ENCODE measurements around the gene ZFYVE28.
"Not testable (repeated sequence)": the region's sequence is repeated elsewhere in the genome, so short reads cannot be mapped to it uniquely, and the experiment has no call there.

The ZFYVE28 gene

DNA sequence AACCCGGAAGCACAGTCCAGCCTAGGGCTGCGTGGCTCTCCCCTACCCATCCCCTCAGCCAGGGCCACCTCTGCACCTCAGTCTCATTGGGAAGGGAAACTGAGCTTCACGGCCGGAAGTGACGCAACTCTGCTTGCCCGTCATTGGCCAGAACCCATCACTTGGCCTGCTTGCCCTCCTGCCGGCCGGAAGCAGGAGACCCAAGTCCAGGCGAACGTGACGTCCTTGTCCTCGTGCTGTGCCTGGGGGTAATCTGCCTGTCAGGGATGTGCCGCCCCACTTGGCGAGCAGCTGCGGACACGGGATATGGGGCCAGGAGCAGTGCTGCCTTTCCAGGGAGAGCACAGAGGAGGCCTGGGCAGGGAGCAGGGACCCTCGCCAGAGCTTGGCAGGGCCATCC, 31.2 kb downstream of the ZFYVE28 start:
- Histone ChIP-seq H3K27ac (ENCODE audit: low read length) (no peak overlapping the region), H3K4me3 (ENCODE audit: low read length) (no peak overlapping the region), H3K27me3 (ENCODE audit: control insufficient read depth, insufficient read depth, low read length) (no peaks in the 10 kb centered on the region), H3K9me3 (ENCODE audit: control insufficient read depth, insufficient read depth, low read length) (no peaks in the 10 kb centered on the region), H3K36me3 (ENCODE audit: control insufficient read depth, insufficient read depth, low read length) (no peaks in the 10 kb centered on the region), H3K4me1 (ENCODE audit: control insufficient read depth, insufficient read depth, low read length) (peaks cover 6% of the 10 kb centered on the region; the same call in 1 of the 2 replicates)
- no peak for DNase-seq (ENCODE audit: low read depth, low spot score)
- WGBS (ENCODE audit: insufficient coverage, insufficient read length): no CpG with 5 or more reads among the region's 17 CpGs

DNA sequence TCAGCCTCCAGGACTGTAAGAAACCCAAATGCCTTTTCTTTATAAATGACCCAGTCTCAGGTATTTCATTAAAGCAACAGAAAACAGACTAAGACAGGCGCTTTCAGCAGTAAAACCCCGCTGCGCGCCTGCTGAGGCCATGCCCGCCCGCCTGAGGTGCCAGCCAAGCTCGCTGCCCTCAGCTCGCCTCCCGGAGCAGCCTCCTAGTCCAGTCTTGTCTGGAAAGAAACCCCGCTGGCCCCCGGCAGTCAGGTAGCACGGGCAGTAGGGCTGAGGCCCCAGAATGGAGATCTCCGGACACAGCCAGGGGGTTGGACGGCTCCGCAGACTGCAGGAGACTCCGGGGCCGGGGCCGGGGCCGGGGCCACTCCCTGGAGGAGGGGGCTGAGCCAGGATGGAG, 31.7 kb downstream of the ZFYVE28 start:
- peaks cover 6% of the 10 kb centered on the region; the same call in 1 of the 2 replicates for H3K4me1 ChIP-seq (ENCODE audit: control insufficient read depth, insufficient read depth, low read length)
- no peaks in the 10 kb centered on the region for H3K27me3 ChIP-seq (ENCODE audit: control insufficient read depth, insufficient read depth, low read length)
- DNase-seq (ENCODE audit: low read depth, low spot score): no peak
- no peak overlapping the region for H3K27ac ChIP-seq (ENCODE audit: low read length)
- H3K36me3 ChIP-seq (ENCODE audit: control insufficient read depth, insufficient read depth, low read length): no peaks in the 10 kb centered on the region
- no peaks in the 10 kb centered on the region for H3K9me3 ChIP-seq (ENCODE audit: control insufficient read depth, insufficient read depth, low read length)
- no peak overlapping the region for H3K4me3 ChIP-seq (ENCODE audit: low read length)
- WGBS (ENCODE audit: insufficient coverage, insufficient read length): no CpG with 5 or more reads among the region's 19 CpGs

DNA sequence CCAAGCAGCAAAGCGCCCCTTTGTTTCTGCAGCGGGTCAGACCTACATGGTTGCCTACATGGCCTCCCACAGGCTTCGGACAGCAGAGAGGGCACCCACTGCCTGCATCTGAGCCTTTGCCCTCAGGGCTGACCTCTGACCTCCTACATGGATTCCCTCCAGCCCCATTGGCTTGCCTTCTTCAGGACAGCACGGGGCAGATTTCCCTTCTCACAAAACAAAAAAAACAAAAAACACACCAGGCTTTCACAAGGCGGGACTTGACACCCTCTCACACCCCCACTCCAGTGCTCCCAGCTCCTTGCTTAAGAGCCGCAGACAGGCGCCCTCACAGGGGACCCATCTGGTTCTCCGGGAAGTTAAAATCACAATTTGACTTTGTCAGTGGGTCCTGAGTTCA, 32.9 kb downstream of the ZFYVE28 start:
- WGBS (ENCODE audit: insufficient coverage, insufficient read length): no CpG with 5 or more reads among the region's 8 CpGs
- Histone ChIP-seq H3K9me3 (ENCODE audit: control insufficient read depth, insufficient read depth, low read length) (no peaks in the 10 kb centered on the region), H3K27ac (ENCODE audit: low read length) (no peak overlapping the region), H3K27me3 (ENCODE audit: control insufficient read depth, insufficient read depth, low read length) (no peaks in the 10 kb centered on the region), H3K4me3 (ENCODE audit: low read length) (no peak overlapping the region), H3K36me3 (ENCODE audit: control insufficient read depth, insufficient read depth, low read length) (no peaks in the 10 kb centered on the region), H3K4me1 (ENCODE audit: control insufficient read depth, insufficient read depth, low read length) (peaks cover 1% of the 10 kb centered on the region; the same call in 1 of the 2 replicates)
- no peak for DNase-seq (ENCODE audit: low read depth, low spot score)

DNA sequence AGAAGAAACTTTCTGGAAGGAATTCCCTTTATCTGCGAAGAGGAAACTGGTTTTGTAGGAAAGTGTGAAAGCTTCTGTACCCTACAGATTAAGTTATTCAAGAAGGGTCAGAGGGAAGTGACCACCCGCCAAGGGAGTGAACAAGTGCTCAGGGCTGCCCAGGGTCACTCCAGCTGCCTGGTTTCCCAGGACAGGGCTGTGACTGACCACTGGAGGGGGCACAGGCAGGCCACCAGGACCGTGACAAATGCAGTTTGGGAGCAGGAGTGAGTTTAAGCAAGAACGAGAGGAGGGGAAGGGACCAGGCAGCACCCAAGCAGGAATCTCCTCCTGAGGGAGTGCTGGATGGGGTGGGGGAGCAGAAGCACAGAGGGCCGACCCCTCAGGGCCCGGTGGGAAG, 34.2 kb downstream of the ZFYVE28 start:
- H3K9me3 ChIP-seq (ENCODE audit: control insufficient read depth, insufficient read depth, low read length): no peaks in the 10 kb centered on the region
- H3K4me3 ChIP-seq (ENCODE audit: low read length): no peak overlapping the region
- H3K4me1 ChIP-seq (ENCODE audit: control insufficient read depth, insufficient read depth, low read length): no peaks in the 10 kb centered on the region
- no peaks in the 10 kb centered on the region for H3K36me3 ChIP-seq (ENCODE audit: control insufficient read depth, insufficient read depth, low read length)
- no peak for DNase-seq (ENCODE audit: low read depth, low spot score)
- H3K27me3 ChIP-seq (ENCODE audit: control insufficient read depth, insufficient read depth, low read length): no peaks in the 10 kb centered on the region
- no CpG with 5 or more reads among the region's 6 CpGs for WGBS (ENCODE audit: insufficient coverage, insufficient read length)
- no peak overlapping the region for H3K27ac ChIP-seq (ENCODE audit: low read length)

DNA sequence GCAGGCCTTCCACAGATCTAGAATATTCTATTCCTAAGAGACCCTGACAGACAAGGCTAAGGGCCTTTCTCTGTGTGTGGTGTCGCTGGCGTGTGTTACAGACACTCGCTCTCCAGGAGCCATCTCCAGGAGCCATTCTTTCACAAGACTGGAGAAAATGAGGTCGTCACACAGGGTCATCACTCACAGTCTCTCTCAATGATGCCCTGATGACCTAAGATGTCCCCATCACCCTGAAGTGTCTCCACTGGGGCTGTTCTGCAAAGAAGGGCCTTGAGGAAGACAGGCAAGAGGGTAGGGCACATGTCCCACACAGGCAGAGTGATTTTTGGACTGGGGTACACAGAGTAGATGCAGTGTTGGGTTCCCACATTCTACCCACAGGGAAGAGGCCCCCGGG, 34.7 kb downstream of the ZFYVE28 start:
- no CpG with 5 or more reads among the region's 5 CpGs for WGBS (ENCODE audit: insufficient coverage, insufficient read length)
- Histone ChIP-seq H3K27me3 (ENCODE audit: control insufficient read depth, insufficient read depth, low read length) (no peaks in the 10 kb centered on the region), H3K9me3 (ENCODE audit: control insufficient read depth, insufficient read depth, low read length) (no peaks in the 10 kb centered on the region), H3K36me3 (ENCODE audit: control insufficient read depth, insufficient read depth, low read length) (no peaks in the 10 kb centered on the region), H3K27ac (ENCODE audit: low read length) (no peak overlapping the region), H3K4me3 (ENCODE audit: low read length) (no peak overlapping the region), H3K4me1 (ENCODE audit: control insufficient read depth, insufficient read depth, low read length) (no peaks in the 10 kb centered on the region)
- DNase-seq (ENCODE audit: low read depth, low spot score): no peak

DNA sequence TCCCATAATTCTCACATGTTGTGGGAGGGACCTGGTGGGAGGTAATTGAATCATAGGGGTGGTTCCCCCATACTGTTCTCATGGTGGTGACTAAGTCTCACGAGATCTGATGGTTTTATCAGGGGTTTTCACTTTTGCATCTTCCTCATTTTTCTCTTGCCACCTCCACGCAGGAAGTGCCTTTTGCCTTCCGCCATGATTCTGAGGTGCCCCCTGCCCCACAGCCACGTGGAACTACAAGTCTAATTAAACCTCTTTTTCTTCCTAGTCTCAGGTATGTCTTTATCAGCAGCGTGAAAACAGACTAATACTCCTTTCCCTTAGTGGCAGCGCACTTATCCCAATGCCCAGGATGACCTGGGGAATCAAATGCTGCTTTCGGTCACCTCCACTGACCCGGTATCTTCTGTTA, 35.2 kb downstream of the ZFYVE28 start:
- not testable (repeated sequence) for H3K4me1 ChIP-seq (ENCODE audit: control insufficient read depth, insufficient read depth, low read length); H3K9me3 ChIP-seq (ENCODE audit: control insufficient read depth, insufficient read depth, low read length); H3K27ac ChIP-seq (ENCODE audit: low read length); H3K36me3 ChIP-seq (ENCODE audit: control insufficient read depth, insufficient read depth, low read length); DNase-seq (ENCODE audit: low read depth, low spot score); H3K27me3 ChIP-seq (ENCODE audit: control insufficient read depth, insufficient read depth, low read length); H3K4me3 ChIP-seq (ENCODE audit: low read length)
- WGBS (ENCODE audit: insufficient coverage, insufficient read length): no CpG with 5 or more reads among the region's 8 CpGs

DNA sequence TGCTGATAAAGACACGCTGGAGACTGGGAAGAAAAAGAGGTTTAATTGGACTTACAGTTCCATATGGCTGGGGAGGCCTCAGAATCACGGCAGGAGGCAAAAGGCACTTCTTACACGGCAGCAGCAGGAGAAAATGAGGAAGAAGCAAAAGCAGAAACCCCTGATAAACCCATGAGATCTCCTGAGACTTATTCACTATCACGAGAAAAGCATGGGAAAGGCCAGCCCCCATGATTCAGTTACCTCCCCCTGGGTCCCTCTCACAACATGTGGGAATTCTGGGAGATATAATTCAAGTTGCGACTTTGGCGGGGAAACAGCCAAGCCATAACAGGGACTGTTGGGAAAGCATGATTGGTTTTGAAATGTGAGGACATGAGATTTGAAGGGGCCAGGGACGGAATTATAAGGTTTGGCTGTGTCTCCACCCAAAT, 35.7 kb downstream of the ZFYVE28 start:
- not testable (repeated sequence) for H3K27ac ChIP-seq (ENCODE audit: low read length); H3K36me3 ChIP-seq (ENCODE audit: control insufficient read depth, insufficient read depth, low read length); H3K4me1 ChIP-seq (ENCODE audit: control insufficient read depth, insufficient read depth, low read length); H3K4me3 ChIP-seq (ENCODE audit: low read length); H3K9me3 ChIP-seq (ENCODE audit: control insufficient read depth, insufficient read depth, low read length); DNase-seq (ENCODE audit: low read depth, low spot score); H3K27me3 ChIP-seq (ENCODE audit: control insufficient read depth, insufficient read depth, low read length)
- no CpG with 5 or more reads among the region's 7 CpGs for WGBS (ENCODE audit: insufficient coverage, insufficient read length)

DNA sequence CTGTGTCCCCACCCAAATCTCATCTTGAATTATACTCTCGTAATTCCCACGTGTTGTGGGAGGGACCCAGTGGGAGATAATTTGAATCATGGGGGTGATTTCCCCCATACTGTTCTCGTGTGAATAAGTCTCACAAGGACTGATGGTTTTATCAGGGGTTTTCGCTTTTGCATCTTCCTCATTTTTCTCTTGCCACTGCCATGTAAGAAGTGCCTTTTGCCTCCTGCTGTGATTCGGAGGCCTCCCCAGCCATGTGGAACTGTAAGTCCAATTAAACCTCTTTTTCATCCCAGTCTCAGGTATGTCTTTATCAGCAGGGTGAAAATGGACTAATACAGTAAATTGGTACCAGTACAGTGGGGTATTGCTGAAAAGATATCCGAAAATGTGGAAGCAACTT, 37.9 kb downstream of the ZFYVE28 start:
- not testable (repeated sequence) for H3K36me3 ChIP-seq (ENCODE audit: control insufficient read depth, insufficient read depth, low read length); DNase-seq (ENCODE audit: low read depth, low spot score); H3K27ac ChIP-seq (ENCODE audit: low read length); H3K27me3 ChIP-seq (ENCODE audit: control insufficient read depth, insufficient read depth, low read length); H3K4me3 ChIP-seq (ENCODE audit: low read length); H3K4me1 ChIP-seq (ENCODE audit: control insufficient read depth, insufficient read depth, low read length); H3K9me3 ChIP-seq (ENCODE audit: control insufficient read depth, insufficient read depth, low read length)
- WGBS (ENCODE audit: insufficient coverage, insufficient read length): no CpG with 5 or more reads among the region's 6 CpGs

DNA sequence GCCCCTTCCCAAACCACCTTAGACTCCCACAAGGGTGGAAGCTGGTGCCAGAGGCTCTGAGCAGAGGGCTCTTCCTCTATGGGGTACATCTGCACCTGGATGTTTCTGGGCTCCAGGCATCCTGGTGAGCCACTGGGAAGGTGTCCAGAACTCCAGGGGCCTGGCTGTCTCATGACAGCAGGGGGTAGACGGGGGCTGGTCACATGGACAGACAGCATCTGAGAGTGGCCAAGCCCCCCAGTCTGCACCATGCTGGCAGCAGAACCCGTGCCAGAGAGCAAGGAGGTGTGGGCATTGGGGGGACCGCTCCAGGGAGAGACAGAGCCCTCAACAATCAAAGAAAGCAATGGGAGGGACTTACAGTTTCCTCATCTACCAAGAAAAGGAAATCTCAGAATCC, 39.5 kb downstream of the ZFYVE28 start:
- H3K27me3 ChIP-seq (ENCODE audit: control insufficient read depth, insufficient read depth, low read length): no peaks in the 10 kb centered on the region
- no peak overlapping the region for H3K27ac ChIP-seq (ENCODE audit: low read length)
- H3K36me3 ChIP-seq (ENCODE audit: control insufficient read depth, insufficient read depth, low read length): no peaks in the 10 kb centered on the region
- WGBS (ENCODE audit: insufficient coverage, insufficient read length): no CpG with 5 or more reads among the region's 3 CpGs
- no peak overlapping the region for H3K4me3 ChIP-seq (ENCODE audit: low read length)
- H3K4me1 ChIP-seq (ENCODE audit: control insufficient read depth, insufficient read depth, low read length): no peaks in the 10 kb centered on the region
- H3K9me3 ChIP-seq (ENCODE audit: control insufficient read depth, insufficient read depth, low read length): no peaks in the 10 kb centered on the region
- DNase-seq (ENCODE audit: low read depth, low spot score): no peak

DNA sequence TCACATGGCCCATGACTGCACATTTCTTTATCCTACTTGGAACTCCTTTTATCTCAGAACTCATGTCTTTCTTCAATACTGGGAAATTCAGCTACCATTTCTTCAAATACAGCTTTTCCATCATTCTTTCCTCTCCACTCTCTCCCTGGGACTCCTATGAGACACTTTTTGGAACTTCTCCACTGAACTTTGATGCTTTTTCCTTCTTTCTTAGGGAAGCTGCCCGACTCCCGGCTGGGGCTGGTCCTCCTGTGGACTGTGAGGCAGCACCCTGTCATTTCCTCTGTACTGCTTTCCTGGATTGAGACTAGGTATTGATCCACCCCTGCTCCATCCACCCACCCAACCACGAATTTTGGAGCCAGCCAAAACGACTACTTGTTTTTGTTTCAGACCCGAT, 40.0 kb downstream of the ZFYVE28 start:
- Histone ChIP-seq H3K9me3 (ENCODE audit: control insufficient read depth, insufficient read depth, low read length) (no peaks in the 10 kb centered on the region), H3K27me3 (ENCODE audit: control insufficient read depth, insufficient read depth, low read length) (no peaks in the 10 kb centered on the region), H3K4me1 (ENCODE audit: control insufficient read depth, insufficient read depth, low read length) (no peaks in the 10 kb centered on the region), H3K27ac (ENCODE audit: low read length) (no peak overlapping the region), H3K4me3 (ENCODE audit: low read length) (no peak overlapping the region), H3K36me3 (ENCODE audit: control insufficient read depth, insufficient read depth, low read length) (no peaks in the 10 kb centered on the region)
- DNase-seq (ENCODE audit: low read depth, low spot score): no peak
- no CpG with 5 or more reads among the region's 5 CpGs for WGBS (ENCODE audit: insufficient coverage, insufficient read length)

DNA sequence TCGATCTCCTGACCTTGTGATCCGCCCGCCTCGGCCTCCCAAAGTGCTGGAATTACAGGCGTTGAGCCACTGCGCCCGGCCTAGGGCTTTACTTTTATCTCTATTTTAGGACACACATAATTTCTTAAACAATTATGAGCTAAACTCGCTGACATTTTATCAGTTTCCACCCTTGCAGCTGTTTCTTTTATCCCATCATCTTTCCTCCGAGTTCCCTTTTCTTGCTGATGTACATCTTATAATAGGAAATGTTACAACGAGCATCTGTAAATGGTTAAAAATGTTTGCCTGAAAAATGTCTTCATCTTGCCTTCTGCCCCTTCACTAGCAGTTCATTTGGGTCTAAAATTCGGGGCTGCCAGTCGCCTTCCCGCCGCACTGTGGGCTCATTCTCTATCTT, 41.2 kb downstream of the ZFYVE28 start:
- no peak overlapping the region for H3K4me3 ChIP-seq (ENCODE audit: low read length)
- no peaks in the 10 kb centered on the region for H3K4me1 ChIP-seq (ENCODE audit: control insufficient read depth, insufficient read depth, low read length)
- no CpG with 5 or more reads among the region's 14 CpGs for WGBS (ENCODE audit: insufficient coverage, insufficient read length)
- no peaks in the 10 kb centered on the region for H3K27me3 ChIP-seq (ENCODE audit: control insufficient read depth, insufficient read depth, low read length)
- H3K36me3 ChIP-seq (ENCODE audit: control insufficient read depth, insufficient read depth, low read length): no peaks in the 10 kb centered on the region
- no peak overlapping the region for H3K27ac ChIP-seq (ENCODE audit: low read length)
- no peaks in the 10 kb centered on the region for H3K9me3 ChIP-seq (ENCODE audit: control insufficient read depth, insufficient read depth, low read length)
- no peak for DNase-seq (ENCODE audit: low read depth, low spot score)

All from iPS DF 6.9 (cell line).